ENCODE data around the gene GPATCH2L. TPM values are rescaled to one million over a fixed set of nuclear protein-coding genes. Genes with fewer than 3 reads are reported as not detected.

The GPATCH2L gene
- 10 to 100 TPM; 42.4 to 59.1 (median 48.3) TPM for total RNA-seq

DNA sequence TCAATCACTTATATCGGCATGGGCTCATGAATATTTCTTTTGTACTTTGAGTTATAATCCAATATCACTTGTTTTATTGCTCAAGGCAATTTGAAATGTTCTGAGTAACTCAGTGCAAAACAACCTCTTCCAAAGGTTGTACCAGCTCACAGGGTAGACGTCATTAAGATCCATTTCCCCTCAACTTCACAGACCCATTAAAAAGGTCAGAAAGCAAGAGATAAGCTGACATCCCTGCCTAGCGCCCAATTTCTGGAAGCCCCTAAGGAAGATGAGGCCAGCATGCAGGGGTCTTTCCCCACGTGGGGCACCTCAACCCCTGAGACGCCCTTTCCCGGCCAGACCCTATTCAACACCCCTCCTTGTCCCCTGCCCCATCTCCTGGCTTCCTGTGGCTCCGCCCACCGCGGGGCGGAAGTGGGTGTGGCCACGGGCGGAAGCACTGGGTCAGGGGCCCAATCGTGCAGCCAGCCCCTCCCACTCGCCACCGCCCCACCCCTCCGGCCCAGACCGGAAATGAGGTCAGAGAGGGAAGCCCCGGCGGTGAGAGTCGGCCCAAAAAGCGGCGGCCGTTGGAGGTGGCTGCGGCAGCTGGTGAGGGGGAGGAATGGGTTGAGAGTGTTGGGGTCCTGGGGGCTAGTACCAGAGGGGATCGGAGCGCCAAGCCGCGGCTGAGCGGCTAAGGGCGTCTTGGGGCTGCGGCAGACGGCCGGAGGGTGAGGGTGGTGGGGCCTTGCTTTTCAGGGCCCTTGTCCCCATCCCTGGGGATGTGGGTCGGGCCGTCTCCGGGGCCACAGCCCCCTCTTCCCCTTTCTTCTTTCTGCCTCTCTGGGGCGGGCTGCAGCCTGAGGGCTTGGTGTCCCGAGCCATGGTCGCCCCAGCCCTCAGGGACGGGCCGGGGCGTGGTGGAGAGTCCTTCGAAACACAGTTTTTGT is at the start of gene GPATCH2L:
GPATCH2L (plus strand) TSS at position 525 of the 935 bp plus-strand sequence. CDS start 2,442 bp downstream, outside the sequence.
- H3K4me3 ChIP-seq = peak within 1 kb of the TSS; percentile 81 to 100 (median 96)
- H3K36me3 ChIP-seq = peaks cover 7 to 20% (median 8%) of the 10 kb centered on the region in 4 donors
- TF ChIP-seq EP300 (IDR thresholded peaks at IDR 0.05) = no peak
- TF ChIP-seq POLR2A (IDR thresholded peaks at IDR 0.05; ENCODE audit: low read depth) = peak; percentile 70
- TF ChIP-seq, protein P1, sequence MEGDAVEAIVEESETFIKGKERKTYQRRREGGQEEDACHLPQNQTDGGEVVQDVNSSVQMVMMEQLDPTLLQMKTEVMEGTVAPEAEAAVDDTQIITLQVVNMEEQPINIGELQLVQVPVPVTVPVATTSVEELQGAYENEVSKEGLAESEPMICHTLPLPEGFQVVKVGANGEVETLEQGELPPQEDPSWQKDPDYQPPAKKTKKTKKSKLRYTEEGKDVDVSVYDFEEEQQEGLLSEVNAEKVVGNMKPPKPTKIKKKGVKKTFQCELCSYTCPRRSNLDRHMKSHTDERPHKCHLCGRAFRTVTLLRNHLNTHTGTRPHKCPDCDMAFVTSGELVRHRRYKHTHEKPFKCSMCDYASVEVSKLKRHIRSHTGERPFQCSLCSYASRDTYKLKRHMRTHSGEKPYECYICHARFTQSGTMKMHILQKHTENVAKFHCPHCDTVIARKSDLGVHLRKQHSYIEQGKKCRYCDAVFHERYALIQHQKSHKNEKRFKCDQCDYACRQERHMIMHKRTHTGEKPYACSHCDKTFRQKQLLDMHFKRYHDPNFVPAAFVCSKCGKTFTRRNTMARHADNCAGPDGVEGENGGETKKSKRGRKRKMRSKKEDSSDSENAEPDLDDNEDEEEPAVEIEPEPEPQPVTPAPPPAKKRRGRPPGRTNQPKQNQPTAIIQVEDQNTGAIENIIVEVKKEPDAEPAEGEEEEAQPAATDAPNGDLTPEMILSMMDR (IDR thresholded peaks at IDR 0.05) = no peak
- TF ChIP-seq POLR2AphosphoS5 (IDR thresholded peaks at IDR 0.05) = peak; percentile 94 to 98
- H3K27me3 ChIP-seq = no peaks in the 10 kb centered on the region
- WGBS = 6% methylated on average over 20 of the region's 43 CpGs
- peaks cover 40 to 44% (median 43%) of the 10 kb centered on the region in 4 donors for H3K4me1 ChIP-seq
- H3K27ac ChIP-seq (replicated peaks in 1 of 4) = peak within 1 kb of the TSS; percentile 88 to 94 (median 93)
- DNase-seq (ENCODE audit: extremely low spot score) = peak; percentile 98
- no peaks in the 10 kb centered on the region for H3K9me3 ChIP-seq
- intact Hi-C loops (cut with DNase I) = no loop called here

DNA sequence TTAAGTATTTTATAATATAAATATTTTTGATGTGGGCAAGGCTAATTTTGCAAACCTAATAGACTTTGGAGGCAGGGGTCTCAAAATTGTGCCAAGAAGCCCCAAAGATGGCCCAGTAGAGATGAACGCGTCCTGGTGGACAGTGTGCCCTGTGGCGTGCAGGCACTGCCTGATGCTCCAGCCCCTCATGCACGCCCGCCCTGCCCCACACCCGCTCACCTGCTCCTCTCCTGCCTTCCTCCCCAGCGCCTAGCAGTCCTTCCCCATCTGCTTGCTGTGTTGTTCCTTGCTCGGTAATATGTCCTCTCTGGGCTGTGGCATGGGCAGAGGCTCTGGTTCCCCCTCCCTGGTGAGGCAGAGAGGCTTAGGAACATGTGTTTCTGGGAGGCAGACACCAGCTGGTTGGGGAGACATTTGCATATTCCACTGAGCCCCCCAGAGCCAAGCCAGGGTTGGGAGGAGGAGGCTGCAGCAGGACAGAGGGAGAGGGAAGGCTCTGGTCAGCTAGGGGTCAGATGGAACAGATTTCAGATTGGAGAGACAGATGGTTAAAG is 46.8 kb upstream of the GPATCH2L start:
- WGBS = 82% methylated on average over 8 of the region's 8 CpGs
- H3K4me3 ChIP-seq = no peak overlapping the region
- no peak overlapping the region for H3K27ac ChIP-seq (replicated peaks in 1 of 4)
- peaks cover 4 to 36% (median 31%) of the 10 kb centered on the region in 4 donors for H3K4me1 ChIP-seq
- no peak for DNase-seq (ENCODE audit: extremely low spot score)
- H3K27me3 ChIP-seq = no peaks in the 10 kb centered on the region
- TF ChIP-seq POLR2A (IDR thresholded peaks at IDR 0.05; ENCODE audit: low read depth) (no peak), EP300 (IDR thresholded peaks at IDR 0.05) (no peak), POLR2AphosphoS5 (IDR thresholded peaks at IDR 0.05) (no peak)
- TF ChIP-seq, protein P1 (IDR thresholded peaks at IDR 0.05) = no peak
- no peaks in the 10 kb centered on the region for H3K36me3 ChIP-seq
- intact Hi-C loops (cut with DNase I) = no loop called here
- H3K9me3 ChIP-seq = no peaks in the 10 kb centered on the region

DNA sequence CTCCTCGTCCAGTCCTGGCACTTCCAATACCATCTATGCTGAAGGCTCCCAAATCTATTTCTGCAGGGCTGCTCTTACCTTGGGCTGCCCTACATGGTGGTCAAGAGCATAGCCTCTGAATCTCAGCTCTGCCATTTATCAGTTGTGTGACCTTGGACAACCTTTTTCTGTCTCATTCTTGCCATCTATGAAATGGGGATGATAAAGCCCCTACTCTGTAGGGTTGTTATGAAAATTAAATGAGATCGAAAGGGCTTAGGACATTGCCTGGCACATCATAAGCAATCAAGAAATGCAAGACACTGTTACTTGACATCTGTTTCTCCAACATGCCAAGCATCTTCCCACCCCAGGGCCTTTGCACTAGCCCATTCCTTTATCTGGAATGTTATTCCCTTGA is 45.5 kb upstream of the GPATCH2L start:
- Histone ChIP-seq H3K4me3 (no peak overlapping the region), H3K36me3 (no peaks in the 10 kb centered on the region), H3K4me1 (peaks cover under 1 to 22% (median 18%) of the 10 kb centered on the region in 4 donors), H3K27me3 (no peaks in the 10 kb centered on the region), H3K9me3 (no peaks in the 10 kb centered on the region), H3K27ac (replicated peaks in 1 of 4) (no peak overlapping the region)
- whole genome bisulfite sequencing = 82% methylated on average over 2 of the region's 2 CpGs
- TF ChIP-seq POLR2AphosphoS5 (IDR thresholded peaks at IDR 0.05) = no peak
- TF ChIP-seq, protein P1 (IDR thresholded peaks at IDR 0.05) = no peak
- no peak for TF ChIP-seq EP300 (IDR thresholded peaks at IDR 0.05)
- TF ChIP-seq POLR2A (IDR thresholded peaks at IDR 0.05; ENCODE audit: low read depth) = no peak
- intact Hi-C loops (cut with DNase I) = no loop called here
- DNase-seq (ENCODE audit: extremely low spot score) = no peak

DNA sequence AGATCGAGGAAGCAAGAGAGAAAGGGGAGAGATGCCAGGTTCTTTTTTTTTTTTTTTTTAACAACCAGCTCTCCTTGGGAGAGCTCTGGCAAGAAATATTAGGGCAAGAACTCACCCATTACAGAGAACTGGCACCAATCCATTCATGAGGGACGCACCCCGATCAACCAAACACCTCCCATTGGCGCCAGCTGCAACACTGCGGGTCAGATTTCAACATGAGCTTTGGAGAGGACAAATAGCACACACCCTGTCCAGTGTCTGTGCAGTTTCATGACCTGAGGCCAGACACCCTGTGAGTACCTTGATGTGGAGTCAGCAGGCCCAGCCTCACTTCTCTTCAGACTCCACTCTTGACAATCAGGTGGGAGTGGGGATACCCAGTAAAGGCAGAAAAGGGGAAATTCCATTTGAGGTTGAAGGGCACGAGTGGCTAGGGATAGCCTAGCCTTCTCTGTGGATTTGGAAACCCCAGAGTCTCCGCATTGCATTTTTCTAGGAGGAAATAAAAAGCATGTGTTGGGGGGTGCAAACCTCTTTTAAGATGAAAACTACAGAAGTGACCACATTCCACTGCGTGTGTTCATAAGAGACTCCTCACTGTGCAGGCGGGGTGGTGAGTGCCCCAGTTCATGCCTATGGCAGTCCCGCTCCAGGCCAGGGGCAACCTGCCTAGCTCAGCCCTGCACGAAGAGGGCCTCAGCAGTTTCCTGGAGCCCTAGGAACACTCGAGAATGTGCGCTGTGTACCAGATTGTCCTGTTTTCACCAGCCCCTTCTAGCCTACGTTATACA is 42.4 kb upstream of the GPATCH2L start:
- no peak for DNase-seq (ENCODE audit: extremely low spot score)
- Histone ChIP-seq H3K9me3 (no peaks in the 10 kb centered on the region), H3K27ac (replicated peaks in 1 of 4) (no peak overlapping the region), H3K27me3 (no peaks in the 10 kb centered on the region), H3K4me1 (no peaks in the 10 kb centered on the region), H3K4me3 (no peak overlapping the region), H3K36me3 (no peaks in the 10 kb centered on the region)
- intact Hi-C loops (cut with DNase I) = no loop called here
- TF ChIP-seq POLR2AphosphoS5 (IDR thresholded peaks at IDR 0.05) = no peak
- no peak for TF ChIP-seq POLR2A (IDR thresholded peaks at IDR 0.05; ENCODE audit: low read depth)
- TF ChIP-seq EP300 (IDR thresholded peaks at IDR 0.05) = no peak
- TF ChIP-seq, protein P1 (IDR thresholded peaks at IDR 0.05) = no peak
- WGBS = 81% methylated on average over 14 of the region's 14 CpGs

Measured in esophagus muscularis mucosa (tissue), 4 donors.